Measurements from ENCODE around the gene CHRM4. TPM values are rescaled to one million over a fixed set of nuclear protein-coding genes. Genes with fewer than 3 reads are reported as not detected.

The CHRM4 gene
- polyA plus RNA-seq, 2 donors = 0.02 TPM; not detected in 1

GRCh38 chr11:46408407-46408986, 16.9 kb upstream of the CHRM4 start:
- H3K36me3 ChIP-seq (ENCODE audit: control insufficient read depth in 2 of 2, insufficient read depth in 2 of 2, low read length in 1 of 2) = peaks cover 6 to 26% of the 10 kb centered on the region in 2 donors
- H3K27me3 ChIP-seq (ENCODE audit: control insufficient read depth in 1 of 2, insufficient read depth in 2 of 2, low read length in 2 of 2) = no peaks in the 10 kb centered on the region
- WGBS, 2 donors = 90 to 96% methylated on average over 5 to 6 of the region's 6 CpGs
- H3K4me3 ChIP-seq (ENCODE audit: low read depth in 1 of 2, low read length in 2 of 2) = no peak overlapping the region
- no peak overlapping the region for H3K27ac ChIP-seq (ENCODE audit: low read depth in 2 of 2, low read length in 1 of 2)
- H3K4me1 ChIP-seq (ENCODE audit: control insufficient read depth in 2 of 2, insufficient read depth in 2 of 2, low read length in 1 of 2) = no peaks in the 10 kb centered on the region
- no peaks in the 10 kb centered on the region for H3K9me3 ChIP-seq (ENCODE audit: control insufficient read depth in 2 of 2, insufficient read depth in 1 of 2, low read depth in 1 of 2, low read length in 1 of 2)

- no peaks in the 10 kb centered on the region for H3K9me3 ChIP-seq (ENCODE audit: control insufficient read depth in 2 of 2, insufficient read depth in 1 of 2, low read depth in 1 of 2, low read length in 1 of 2)
- H3K4me3 ChIP-seq (ENCODE audit: low read depth in 1 of 2, low read length in 2 of 2) = no peak overlapping the region
- no peaks in the 10 kb centered on the region for H3K27me3 ChIP-seq (ENCODE audit: control insufficient read depth in 1 of 2, insufficient read depth in 2 of 2, low read length in 2 of 2)
- 81 to 85% methylated on average over 10 of the region's 10 CpGs for WGBS, 2 donors
- H3K36me3 ChIP-seq (ENCODE audit: control insufficient read depth in 2 of 2, insufficient read depth in 2 of 2, low read length in 1 of 2) = peaks cover 6 to 30% of the 10 kb centered on the region in 2 donors
- H3K4me1 ChIP-seq (ENCODE audit: control insufficient read depth in 2 of 2, insufficient read depth in 2 of 2, low read length in 1 of 2) = no peaks in the 10 kb centered on the region
- H3K27ac ChIP-seq (ENCODE audit: low read depth in 2 of 2, low read length in 1 of 2) = no peak overlapping the region
Observed at GRCh38 chr11:46407635-46408034, 16.1 kb upstream of the CHRM4 start.

- Histone ChIP-seq H3K9me3 (ENCODE audit: control insufficient read depth in 2 of 2, insufficient read depth in 1 of 2, low read depth in 1 of 2, low read length in 1 of 2) (no peaks in the 10 kb centered on the region), H3K27me3 (ENCODE audit: control insufficient read depth in 1 of 2, insufficient read depth in 2 of 2, low read length in 2 of 2) (no peaks in the 10 kb centered on the region), H3K4me3 (ENCODE audit: low read depth in 1 of 2, low read length in 2 of 2) (no peak overlapping the region), H3K27ac (ENCODE audit: low read depth in 2 of 2, low read length in 1 of 2) (no peak overlapping the region), H3K4me1 (ENCODE audit: control insufficient read depth in 2 of 2, insufficient read depth in 2 of 2, low read length in 1 of 2) (no peaks in the 10 kb centered on the region), H3K36me3 (ENCODE audit: control insufficient read depth in 2 of 2, insufficient read depth in 2 of 2, low read length in 1 of 2) (peaks cover 6 to 30% of the 10 kb centered on the region in 2 donors)
- WGBS, 2 donors = 95 to 97% methylated on average over 5 of the region's 5 CpGs
Observed at GRCh38 chr11:46404476-46405017, 13.0 kb upstream of the CHRM4 start.

GRCh38 chr11:46402957-46403902, 11.7 kb upstream of the CHRM4 start:
- H3K27ac ChIP-seq (ENCODE audit: low read depth in 2 of 2, low read length in 1 of 2) = no peak overlapping the region
- no peak overlapping the region for H3K4me3 ChIP-seq (ENCODE audit: low read depth in 1 of 2, low read length in 2 of 2)
- no peaks in the 10 kb centered on the region for H3K9me3 ChIP-seq (ENCODE audit: control insufficient read depth in 2 of 2, insufficient read depth in 1 of 2, low read depth in 1 of 2, low read length in 1 of 2)
- H3K36me3 ChIP-seq (ENCODE audit: control insufficient read depth in 2 of 2, insufficient read depth in 2 of 2, low read length in 1 of 2) = peaks cover 2 to 22% of the 10 kb centered on the region in 2 donors
- 81 to 83% methylated on average over 6 of the region's 6 CpGs for WGBS, 2 donors
- H3K4me1 ChIP-seq (ENCODE audit: control insufficient read depth in 2 of 2, insufficient read depth in 2 of 2, low read length in 1 of 2) = no peaks in the 10 kb centered on the region
- no peaks in the 10 kb centered on the region for H3K27me3 ChIP-seq (ENCODE audit: control insufficient read depth in 1 of 2, insufficient read depth in 2 of 2, low read length in 2 of 2)

GRCh38 chr11:46397526-46397925, 6.0 kb upstream of the CHRM4 start:
- no peaks in the 10 kb centered on the region for H3K27me3 ChIP-seq (ENCODE audit: control insufficient read depth in 1 of 2, insufficient read depth in 2 of 2, low read length in 2 of 2)
- H3K4me3 ChIP-seq (ENCODE audit: low read depth in 1 of 2, low read length in 2 of 2) = no peak overlapping the region
- no peak overlapping the region for H3K27ac ChIP-seq (ENCODE audit: low read depth in 2 of 2, low read length in 1 of 2)
- 95 to 98% methylated on average over 17 to 19 of the region's 19 CpGs for WGBS, 2 donors
- peaks cover 7 to 24% of the 10 kb centered on the region in 2 donors for H3K36me3 ChIP-seq (ENCODE audit: control insufficient read depth in 2 of 2, insufficient read depth in 2 of 2, low read length in 1 of 2)
- H3K9me3 ChIP-seq (ENCODE audit: control insufficient read depth in 2 of 2, insufficient read depth in 1 of 2, low read depth in 1 of 2, low read length in 1 of 2) = no peaks in the 10 kb centered on the region
- H3K4me1 ChIP-seq (ENCODE audit: control insufficient read depth in 2 of 2, insufficient read depth in 2 of 2, low read length in 1 of 2) = peaks cover 0 to 3% of the 10 kb centered on the region in 2 donors

GRCh38 chr11:46393759-46394158, 2.2 kb upstream of the CHRM4 start:
- Histone ChIP-seq H3K4me3 (ENCODE audit: low read depth in 1 of 2, low read length in 2 of 2) (no peak overlapping the region), H3K9me3 (ENCODE audit: control insufficient read depth in 2 of 2, insufficient read depth in 1 of 2, low read depth in 1 of 2, low read length in 1 of 2) (no peaks in the 10 kb centered on the region), H3K27ac (ENCODE audit: low read depth in 2 of 2, low read length in 1 of 2) (no peak overlapping the region), H3K4me1 (ENCODE audit: control insufficient read depth in 2 of 2, insufficient read depth in 2 of 2, low read length in 1 of 2) (peaks cover 19 to 22% of the 10 kb centered on the region in 2 donors), H3K27me3 (ENCODE audit: control insufficient read depth in 1 of 2, insufficient read depth in 2 of 2, low read length in 2 of 2) (peaks cover 4 to 19% of the 10 kb centered on the region in 2 donors), H3K36me3 (ENCODE audit: control insufficient read depth in 2 of 2, insufficient read depth in 2 of 2, low read length in 1 of 2) (peaks cover 7 to 18% of the 10 kb centered on the region in 2 donors)
- 80 to 87% methylated on average over 4 of the region's 4 CpGs for WGBS, 2 donors

GRCh38 chr11:46393231-46393616, 1.6 kb upstream of the CHRM4 start:
- peaks cover 19 to 22% of the 10 kb centered on the region in 2 donors for H3K4me1 ChIP-seq (ENCODE audit: control insufficient read depth in 2 of 2, insufficient read depth in 2 of 2, low read length in 1 of 2)
- WGBS, 2 donors = 69 to 75% methylated on average over 4 of the region's 4 CpGs
- peaks cover 7 to 17% of the 10 kb centered on the region in 2 donors for H3K36me3 ChIP-seq (ENCODE audit: control insufficient read depth in 2 of 2, insufficient read depth in 2 of 2, low read length in 1 of 2)
- no peak overlapping the region for H3K27ac ChIP-seq (ENCODE audit: low read depth in 2 of 2, low read length in 1 of 2)
- peaks cover 4 to 19% of the 10 kb centered on the region in 2 donors for H3K27me3 ChIP-seq (ENCODE audit: control insufficient read depth in 1 of 2, insufficient read depth in 2 of 2, low read length in 2 of 2)
- no peaks in the 10 kb centered on the region for H3K9me3 ChIP-seq (ENCODE audit: control insufficient read depth in 2 of 2, insufficient read depth in 1 of 2, low read depth in 1 of 2, low read length in 1 of 2)
- H3K4me3 ChIP-seq (ENCODE audit: low read depth in 1 of 2, low read length in 2 of 2) = no peak overlapping the region

GRCh38 chr11:46392421-46393230, 1.1 kb upstream of the CHRM4 start:
- peaks cover 7 to 11% of the 10 kb centered on the region in 2 donors for H3K36me3 ChIP-seq (ENCODE audit: control insufficient read depth in 2 of 2, insufficient read depth in 2 of 2, low read length in 1 of 2)
- H3K27ac ChIP-seq (ENCODE audit: low read depth in 2 of 2, low read length in 1 of 2) = no peak overlapping the region
- peaks cover 4 to 19% of the 10 kb centered on the region in 2 donors for H3K27me3 ChIP-seq (ENCODE audit: control insufficient read depth in 1 of 2, insufficient read depth in 2 of 2, low read length in 2 of 2)
- no peaks in the 10 kb centered on the region for H3K9me3 ChIP-seq (ENCODE audit: control insufficient read depth in 2 of 2, insufficient read depth in 1 of 2, low read depth in 1 of 2, low read length in 1 of 2)
- H3K4me3 ChIP-seq (ENCODE audit: low read depth in 1 of 2, low read length in 2 of 2) = peak overlapping the region; percentile 24 to 46
- peaks cover 19 to 22% of the 10 kb centered on the region in 2 donors for H3K4me1 ChIP-seq (ENCODE audit: control insufficient read depth in 2 of 2, insufficient read depth in 2 of 2, low read length in 1 of 2)
- 4% methylated on average over 56 to 71 of the region's 71 CpGs for WGBS, 2 donors

GRCh38 chr11:46391186-46391577, 394 bp downstream of the CHRM4 start:
- Histone ChIP-seq H3K4me3 (ENCODE audit: low read depth in 1 of 2, low read length in 2 of 2) (peak overlapping the region in 1 of 2 donors; percentile 46), H3K4me1 (ENCODE audit: control insufficient read depth in 2 of 2, insufficient read depth in 2 of 2, low read length in 1 of 2) (peaks cover 19 to 22% of the 10 kb centered on the region in 2 donors), H3K9me3 (ENCODE audit: control insufficient read depth in 2 of 2, insufficient read depth in 1 of 2, low read depth in 1 of 2, low read length in 1 of 2) (no peaks in the 10 kb centered on the region), H3K27ac (ENCODE audit: low read depth in 2 of 2, low read length in 1 of 2) (no peak overlapping the region), H3K36me3 (ENCODE audit: control insufficient read depth in 2 of 2, insufficient read depth in 2 of 2, low read length in 1 of 2) (peaks cover 0 to 5% of the 10 kb centered on the region in 2 donors), H3K27me3 (ENCODE audit: control insufficient read depth in 1 of 2, insufficient read depth in 2 of 2, low read length in 2 of 2) (peaks cover 4 to 19% of the 10 kb centered on the region in 2 donors)
- WGBS, 2 donors = 0 to 1% methylated on average over 11 to 31 of the region's 31 CpGs
